Measurements from ENCODE around the gene VEGFB. TPM values are rescaled to one million over a fixed set of nuclear protein-coding genes. Genes with fewer than 3 reads are reported as not detected.

Gene VEGFB
- polyA plus RNA-seq, 3 donors = 0.40 to 5.6 TPM; not detected in 1

DNA sequence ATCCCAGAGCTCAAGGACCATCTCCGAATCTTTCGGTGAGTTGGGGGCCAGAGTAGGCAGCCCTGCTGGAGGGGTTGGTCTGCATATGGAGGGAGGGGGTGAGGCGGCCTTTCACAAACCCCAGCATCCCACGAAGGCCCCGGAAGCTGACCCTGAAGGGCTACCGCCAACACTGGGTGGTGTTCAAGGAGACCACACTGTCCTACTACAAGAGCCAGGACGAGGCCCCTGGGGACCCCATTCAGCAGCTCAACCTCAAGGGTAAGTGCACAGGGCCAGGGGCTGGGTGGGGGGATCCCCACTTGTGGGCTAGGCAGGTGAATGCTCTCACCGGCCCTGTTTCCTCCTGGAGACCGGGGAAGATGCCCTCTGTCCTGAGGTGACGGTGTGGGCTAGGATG, 14.6 kb upstream of the VEGFB start:
- Mint-ChIP-seq H3K9me3 (peaks cover 0 to 2% (median 0%) of the 10 kb centered on the region in 7 donors), H3K27ac (peak overlapping the region in 1 of 7 donors; percentile 50), H3K4me1 (peaks cover 11% of the 10 kb centered on the region), H3K36me3 (peaks cover 71 to 87% of the 10 kb centered on the region in 2 donors), H3K27me3 (ENCODE audit: low read depth in 3 of 3) (no peaks in the 10 kb centered on the region), H3K4me3 (no peak overlapping the region)
- peaks cover 80 to 89% of the 10 kb centered on the region in 2 donors for H3K36me3 ChIP-seq (replicated peaks in 1 of 2; ENCODE audit: control insufficient read depth in 1 of 2, insufficient read depth in 2 of 2, low read length in 2 of 2)
- no peak overlapping the region for H3K4me2 ChIP-seq (replicated peaks; ENCODE audit: extremely low read depth, low read length, poor library complexity, severe bottlenecking)
- DNase-seq = no peak
- peak overlapping the region in 1 of 2 donors; percentile 26 for H3K27ac ChIP-seq (ENCODE audit: low read depth in 1 of 2, low read length in 2 of 2)
- H2AFZ ChIP-seq (ENCODE audit: insufficient read depth, low read depth, low read length, poor library complexity, severe bottlenecking) = no peak overlapping the region
- TF ChIP-seq, protein P1, sequence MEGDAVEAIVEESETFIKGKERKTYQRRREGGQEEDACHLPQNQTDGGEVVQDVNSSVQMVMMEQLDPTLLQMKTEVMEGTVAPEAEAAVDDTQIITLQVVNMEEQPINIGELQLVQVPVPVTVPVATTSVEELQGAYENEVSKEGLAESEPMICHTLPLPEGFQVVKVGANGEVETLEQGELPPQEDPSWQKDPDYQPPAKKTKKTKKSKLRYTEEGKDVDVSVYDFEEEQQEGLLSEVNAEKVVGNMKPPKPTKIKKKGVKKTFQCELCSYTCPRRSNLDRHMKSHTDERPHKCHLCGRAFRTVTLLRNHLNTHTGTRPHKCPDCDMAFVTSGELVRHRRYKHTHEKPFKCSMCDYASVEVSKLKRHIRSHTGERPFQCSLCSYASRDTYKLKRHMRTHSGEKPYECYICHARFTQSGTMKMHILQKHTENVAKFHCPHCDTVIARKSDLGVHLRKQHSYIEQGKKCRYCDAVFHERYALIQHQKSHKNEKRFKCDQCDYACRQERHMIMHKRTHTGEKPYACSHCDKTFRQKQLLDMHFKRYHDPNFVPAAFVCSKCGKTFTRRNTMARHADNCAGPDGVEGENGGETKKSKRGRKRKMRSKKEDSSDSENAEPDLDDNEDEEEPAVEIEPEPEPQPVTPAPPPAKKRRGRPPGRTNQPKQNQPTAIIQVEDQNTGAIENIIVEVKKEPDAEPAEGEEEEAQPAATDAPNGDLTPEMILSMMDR (IDR thresholded peaks at IDR 0.05) = no peak
- peaks cover 3 to 9% of the 10 kb centered on the region in 2 donors for H3K4me1 ChIP-seq (ENCODE audit: control insufficient read depth in 1 of 2, insufficient read depth in 2 of 2, low read length in 2 of 2)
- H3K9me3 ChIP-seq (replicated peaks in 1 of 2; ENCODE audit: control insufficient read depth in 1 of 2, insufficient read depth in 1 of 2, low read length in 2 of 2) = no peaks in the 10 kb centered on the region
- peaks cover 90% of the 10 kb centered on the region for H4K20me1 ChIP-seq (ENCODE audit: insufficient read depth, low read length)
- 94% methylated on average over 3 of the region's 10 CpGs for WGBS (ENCODE audit: insufficient coverage)
- no peak overlapping the region for H3K4me3 ChIP-seq (replicated peaks in 1 of 3; ENCODE audit: low read depth in 2 of 3, low read length in 3 of 3)
- H3K79me2 ChIP-seq (ENCODE audit: insufficient read depth, low read length) = peaks cover 35% of the 10 kb centered on the region
- H3K9ac ChIP-seq (ENCODE audit: insufficient read depth, low read length, poor library complexity, severe bottlenecking) = no peak overlapping the region
- no peaks in the 10 kb centered on the region for H3K27me3 ChIP-seq (ENCODE audit: control insufficient read depth in 2 of 2, insufficient read depth in 2 of 2, low read length in 2 of 2)
- intact Hi-C loops (cut with micrococcal nuclease) = no loop called here

DNA sequence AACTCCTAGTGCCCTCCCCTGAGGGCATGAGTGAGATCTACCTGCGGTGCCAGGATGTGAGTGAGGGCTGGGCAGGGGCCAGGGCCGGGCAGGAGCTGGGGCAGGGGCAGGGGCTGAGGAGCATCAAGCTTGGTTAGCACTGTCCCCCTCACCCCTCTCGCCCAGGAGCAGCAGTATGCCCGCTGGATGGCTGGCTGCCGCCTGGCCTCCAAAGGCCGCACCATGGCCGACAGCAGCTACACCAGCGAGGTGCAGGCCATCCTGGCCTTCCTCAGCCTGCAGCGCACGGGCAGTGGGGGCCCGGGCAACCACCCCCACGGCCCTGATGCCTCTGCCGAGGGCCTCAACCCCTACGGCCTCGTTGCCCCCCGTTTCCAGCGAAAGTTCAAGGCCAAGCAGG, 14.1 kb upstream of the VEGFB start:
- Histone ChIP-seq H3K9me3 (replicated peaks in 1 of 2; ENCODE audit: control insufficient read depth in 1 of 2, insufficient read depth in 1 of 2, low read length in 2 of 2) (no peaks in the 10 kb centered on the region), H3K4me3 (replicated peaks in 1 of 3; ENCODE audit: low read depth in 2 of 3, low read length in 3 of 3) (no peak overlapping the region), H3K36me3 (replicated peaks in 1 of 2; ENCODE audit: control insufficient read depth in 1 of 2, insufficient read depth in 2 of 2, low read length in 2 of 2) (peaks cover 75 to 84% of the 10 kb centered on the region in 2 donors), H3K79me2 (ENCODE audit: insufficient read depth, low read length) (peaks cover 30% of the 10 kb centered on the region), H3K9ac (ENCODE audit: insufficient read depth, low read length, poor library complexity, severe bottlenecking) (no peak overlapping the region), H2AFZ (ENCODE audit: insufficient read depth, low read depth, low read length, poor library complexity, severe bottlenecking) (no peak overlapping the region), H3K27ac (ENCODE audit: low read depth in 1 of 2, low read length in 2 of 2) (no peak overlapping the region), H4K20me1 (ENCODE audit: insufficient read depth, low read length) (peaks cover 90% of the 10 kb centered on the region), H3K4me2 (replicated peaks; ENCODE audit: extremely low read depth, low read length, poor library complexity, severe bottlenecking) (no peak overlapping the region), H3K27me3 (ENCODE audit: control insufficient read depth in 2 of 2, insufficient read depth in 2 of 2, low read length in 2 of 2) (no peaks in the 10 kb centered on the region), H3K4me1 (ENCODE audit: control insufficient read depth in 1 of 2, insufficient read depth in 2 of 2, low read length in 2 of 2) (peaks cover 8 to 14% of the 10 kb centered on the region in 2 donors)
- Mint-ChIP-seq H3K4me1 (peaks cover 14% of the 10 kb centered on the region), H3K27ac (peak overlapping the region in 1 of 7 donors; percentile 45), H3K9me3 (peaks cover 0 to 2% (median 0%) of the 10 kb centered on the region in 7 donors), H3K4me3 (no peak overlapping the region), H3K36me3 (peaks cover 66 to 82% of the 10 kb centered on the region in 2 donors), H3K27me3 (ENCODE audit: low read depth in 3 of 3) (no peaks in the 10 kb centered on the region)
- 98% methylated on average over 17 of the region's 17 CpGs for WGBS (ENCODE audit: insufficient coverage)
- TF ChIP-seq, protein P1 (IDR thresholded peaks at IDR 0.05) = no peak
- intact Hi-C loops (cut with micrococcal nuclease) = no loop called here
- DNase-seq = peak in 1 of 3 donors; percentile 1

Measured in CD14-positive monocyte (primary cell).